ENCODE results near the gene TSPAN16. TPM values are rescaled to one million over a fixed set of nuclear protein-coding genes. Genes with fewer than 3 reads are reported as not detected.

TSPAN16 gene
- total and polyA plus RNA-seq, 8 donors = not detected

DNA sequence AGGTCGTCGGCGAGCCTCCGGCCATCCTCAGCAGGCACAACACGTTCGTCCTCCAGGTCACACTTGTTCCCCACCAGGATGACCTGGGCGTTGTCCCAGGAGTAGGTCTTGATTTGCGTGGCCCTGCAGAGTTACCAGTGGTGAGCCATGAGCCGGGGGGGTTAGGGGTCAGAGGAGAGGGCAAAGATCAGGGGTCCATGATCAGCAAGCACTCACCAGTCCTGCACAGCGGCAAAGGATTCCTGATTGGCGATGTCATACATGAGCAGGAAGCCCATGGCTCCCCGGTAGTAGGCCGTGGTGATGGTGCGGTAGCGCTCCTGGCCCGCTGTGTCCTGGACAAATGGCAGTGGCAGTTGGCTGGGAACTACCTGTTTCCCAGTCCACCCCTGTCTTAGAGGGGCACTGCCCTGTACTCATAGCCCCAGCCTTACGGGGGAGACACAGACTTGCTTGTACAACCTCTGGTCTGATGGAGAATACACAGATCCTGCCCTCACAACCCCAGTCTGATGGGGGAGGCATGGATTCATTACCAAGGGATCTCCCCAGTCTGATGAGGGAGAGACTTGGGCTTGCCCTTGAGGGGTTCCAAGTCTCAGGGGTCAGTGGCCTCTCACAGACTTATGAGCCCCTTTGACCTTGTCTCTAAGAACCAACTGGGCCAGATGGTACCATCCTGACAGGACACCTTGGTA lies 39.6 kb downstream of the TSPAN16 start:
- DNase-seq = no peak
- WGBS, 2 donors = 94 to 97% methylated on average over 17 of the region's 17 CpGs
- intact Hi-C loops (cut with DNase I) = no loop called here

GRCh38 chr19:11337080-11337479 lies 41.1 kb downstream of the TSPAN16 start:
- peak overlapping the region in 1 of 4 donors; percentile 93 for H3K4me3 ChIP-seq

More for the DNA sequence above, 39.6 kb downstream of the TSPAN16 start:
- FAIRE-seq (no peak), ATAC-seq (no peak)
- TF ChIP-seq, protein P1, sequence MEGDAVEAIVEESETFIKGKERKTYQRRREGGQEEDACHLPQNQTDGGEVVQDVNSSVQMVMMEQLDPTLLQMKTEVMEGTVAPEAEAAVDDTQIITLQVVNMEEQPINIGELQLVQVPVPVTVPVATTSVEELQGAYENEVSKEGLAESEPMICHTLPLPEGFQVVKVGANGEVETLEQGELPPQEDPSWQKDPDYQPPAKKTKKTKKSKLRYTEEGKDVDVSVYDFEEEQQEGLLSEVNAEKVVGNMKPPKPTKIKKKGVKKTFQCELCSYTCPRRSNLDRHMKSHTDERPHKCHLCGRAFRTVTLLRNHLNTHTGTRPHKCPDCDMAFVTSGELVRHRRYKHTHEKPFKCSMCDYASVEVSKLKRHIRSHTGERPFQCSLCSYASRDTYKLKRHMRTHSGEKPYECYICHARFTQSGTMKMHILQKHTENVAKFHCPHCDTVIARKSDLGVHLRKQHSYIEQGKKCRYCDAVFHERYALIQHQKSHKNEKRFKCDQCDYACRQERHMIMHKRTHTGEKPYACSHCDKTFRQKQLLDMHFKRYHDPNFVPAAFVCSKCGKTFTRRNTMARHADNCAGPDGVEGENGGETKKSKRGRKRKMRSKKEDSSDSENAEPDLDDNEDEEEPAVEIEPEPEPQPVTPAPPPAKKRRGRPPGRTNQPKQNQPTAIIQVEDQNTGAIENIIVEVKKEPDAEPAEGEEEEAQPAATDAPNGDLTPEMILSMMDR (IDR thresholded peaks at IDR 0.05) = no peak
- Histone ChIP-seq H3K4me1 (peaks cover 0 to 5% (median 4%) of the 10 kb centered on the region in 3 donors), H3K9me3 (no peaks in the 10 kb centered on the region), H3K36me3 (peaks cover 7 to 55% (median 23%) of the 10 kb centered on the region in 3 donors), H3K27ac (no peak overlapping the region), H3K27me3 (no peaks in the 10 kb centered on the region), H3K4me3 (no peak overlapping the region)

GRCh38 chr19:11338121-11338520 lies 42.2 kb downstream of the TSPAN16 start:
- peaks cover 0 to 5% (median 4%) of the 10 kb centered on the region in 3 donors for H3K4me1 ChIP-seq
- H3K9me3 ChIP-seq = no peaks in the 10 kb centered on the region
- no peaks in the 10 kb centered on the region for H3K27me3 ChIP-seq
- DNase-seq (peak in 4 of 6 donors; percentile 31 to 51 (median 48)), ATAC-seq (peak; percentile 19 to 60 (median 30)), FAIRE-seq (no peak)
- H3K27ac ChIP-seq = peak overlapping the region in 1 of 4 donors; percentile 80
- 33 to 39% methylated on average over 7 of the region's 7 CpGs for WGBS, 2 donors
- TF ChIP-seq, protein P1 (IDR thresholded peaks at IDR 0.05) = no peak
- intact Hi-C loops (cut with DNase I) = no loop called here
- H3K36me3 ChIP-seq = peaks cover 3 to 34% (median 23%) of the 10 kb centered on the region in 3 donors
- peak overlapping the region; percentile 72 to 94 (median 88) for H3K4me3 ChIP-seq

More at GRCh38 chr19:11337080-11337479, 41.1 kb downstream of the TSPAN16 start:
- Histone ChIP-seq H3K27ac (no peak overlapping the region), H3K4me1 (peaks cover 0 to 5% (median 4%) of the 10 kb centered on the region in 3 donors), H3K27me3 (no peaks in the 10 kb centered on the region), H3K9me3 (no peaks in the 10 kb centered on the region), H3K36me3 (peaks cover 7 to 45% (median 23%) of the 10 kb centered on the region in 3 donors)
- intact Hi-C loops (cut with DNase I) = no loop called here
- no peak for FAIRE-seq
- no peak for ATAC-seq
- WGBS, 2 donors = 31 to 44% methylated on average over 14 of the region's 14 CpGs
- DNase-seq = no peak
- TF ChIP-seq, protein P1 (IDR thresholded peaks at IDR 0.05) = no peak

DNA sequence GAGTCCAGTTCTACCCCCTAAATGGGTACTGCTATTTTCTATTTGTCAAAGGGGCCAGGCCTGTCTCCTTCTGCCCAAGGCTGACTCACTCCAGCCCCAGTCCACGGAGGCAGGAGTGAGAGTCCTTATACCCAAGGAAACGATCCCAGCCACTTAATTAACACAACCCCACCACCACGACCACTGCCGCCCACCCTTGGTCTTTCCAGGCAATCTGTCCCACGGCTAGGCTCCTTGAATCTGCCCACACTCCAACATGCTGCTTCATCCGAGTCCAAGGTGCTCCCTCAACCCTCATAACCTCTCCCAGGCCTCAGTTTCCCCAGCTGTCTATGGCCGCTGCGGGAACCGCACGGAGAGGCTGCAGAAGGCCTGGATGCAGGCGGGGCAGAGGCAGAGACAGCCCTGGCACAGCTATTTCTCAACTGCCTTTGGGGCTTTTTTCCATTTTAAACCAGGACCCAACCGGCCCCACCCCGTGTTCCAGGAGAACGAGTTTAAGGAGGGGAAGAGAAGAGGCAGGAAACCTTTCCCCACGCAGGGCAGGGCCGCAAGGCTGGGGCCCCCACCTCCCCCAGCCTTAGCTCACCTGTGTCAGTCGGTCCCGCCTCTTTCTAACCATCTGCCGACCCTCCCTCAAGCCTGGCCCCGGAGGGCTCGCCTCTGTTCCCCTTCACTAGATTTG lies 42.8 kb downstream of the TSPAN16 start:
- Histone ChIP-seq H3K27ac (peak overlapping the region; percentile 61 to 85 (median 78)), H3K27me3 (no peaks in the 10 kb centered on the region), H3K36me3 (peaks cover 3 to 28% (median 20%) of the 10 kb centered on the region in 3 donors), H3K4me3 (peak overlapping the region; percentile 72 to 94 (median 88)), H3K4me1 (peaks cover 4 to 9% (median 4%) of the 10 kb centered on the region in 3 donors), H3K9me3 (no peaks in the 10 kb centered on the region)
- TF ChIP-seq, protein P1 (IDR thresholded peaks at IDR 0.05) = no peak
- WGBS, 2 donors = 18 to 19% methylated on average over 21 of the region's 21 CpGs
- FAIRE-seq (no peak), DNase-seq (peak in 2 of 6 donors; percentile 35 to 38), ATAC-seq (peak; percentile 41 to 57 (median 44))
- intact Hi-C loops (cut with DNase I) = no loop called here

All from pancreas (tissue), 10 donors.